Lower leg skin (tissue), 4 donors: ENCODE measurements around the gene IPP. TPM values are rescaled to one million over a fixed set of nuclear protein-coding genes. Genes with fewer than 3 reads are reported as not detected.

Source experiments
- DNase-seq, 2 donors: peaks; one replicate each; pipeline ENCODE4 v3.0.0-alpha.2; 2019; ENCODE audit warnings: low spot score in 2 of 2
- H3K4me3 ChIP-seq: fragments of 200-600 bp; sonication (generic); 2 replicates; pipeline ENCODE4 v1.5.1; 2017; ENCODE audit warnings: mild to moderate bottlenecking, low read depth; ENCODE audit not compliant: poor library complexity, severe bottlenecking
- POLR2A ChIP-seq, 2 donors: fragments of 450-650 bp; IDR thresholded peaks; one replicate each; pipeline ENCODE4 v1.6.1; 2016 to 2017; ENCODE audit warnings: antibody characterized with exemption in 2 of 2, mild to moderate bottlenecking in 1 of 2, moderate library complexity in 1 of 2
- WGBS, 2 donors: methylation state at CpG; one replicate each; pipeline ENCODE4 v1.1.5; 2018; 5-methylcytosine and 5-hydroxymethylcytosine counted together
- intact Hi-C: fragments of 100-400 bp; cut with DNase I; formaldehyde crosslinking; loops from one replicate; pipeline ENCODE4 v1.15.0; 2023; ENCODE audit warnings: low total_unique reads
- total RNA-seq, 4 donors: library from RNA; depleted of rRNA; stranded (reverse); fragments of >200 nt; gene quantifications; one replicate each; pipeline ENCODE4 v1.1.0, GENCODE V29; 2016
- TF ChIP-seq, protein P1 (sequence below), 3 donors: fragments of 450-650 bp; IDR thresholded peaks; one replicate each; pipeline ENCODE4 v1.5.1; 2016; ENCODE audit warnings: antibody characterized with exemption in 3 of 3, mild to moderate bottlenecking in 3 of 3, moderate library complexity in 2 of 3

IPP gene
- total RNA-seq, 4 donors from 2014 or later = 6.1 to 11.7 (median 9.9) TPM

DNA sequence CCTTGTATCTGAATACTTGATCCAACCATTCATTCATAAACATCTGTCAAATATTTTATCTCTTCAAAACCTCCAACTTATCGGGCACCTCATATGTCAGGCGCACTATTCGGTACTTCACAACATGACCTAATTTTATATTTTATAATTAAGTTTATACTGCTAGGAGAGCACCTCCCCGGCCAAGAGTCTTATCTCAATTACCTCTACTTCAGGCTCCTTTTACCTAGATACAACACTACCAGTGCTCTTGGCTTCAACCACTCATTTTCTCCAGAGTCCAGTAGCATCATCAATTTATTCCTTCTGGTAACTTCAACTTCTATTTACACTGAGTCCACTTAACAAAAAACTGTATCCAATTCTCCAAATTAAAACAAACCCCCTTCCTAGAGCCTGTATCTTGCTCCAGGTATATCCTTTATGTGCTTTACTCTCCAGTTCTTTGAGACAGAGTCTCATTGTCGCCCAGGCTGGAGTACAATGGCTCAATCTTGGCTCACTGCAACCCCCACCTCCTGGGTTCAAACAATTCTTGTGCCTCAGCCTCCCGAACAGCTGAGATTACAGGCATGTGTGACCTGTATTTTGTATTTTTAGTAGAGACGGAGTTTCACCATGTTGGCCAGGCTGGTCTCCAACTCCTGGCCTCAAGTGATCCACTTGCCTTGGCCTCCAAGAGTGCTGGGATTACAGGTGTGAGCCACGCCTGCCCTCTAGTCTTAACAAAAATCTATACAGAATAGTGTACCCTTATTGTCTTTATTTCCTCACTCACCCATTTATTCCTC is 82.9 kb downstream of the IPP start:
- no peak for DNase-seq
- no peak overlapping the region for H3K4me3 ChIP-seq
- intact Hi-C loops = no loop called here
- 79 to 89% methylated on average over 8 of the region's 8 CpGs for WGBS, 2 donors
- TF ChIP-seq, protein P1, sequence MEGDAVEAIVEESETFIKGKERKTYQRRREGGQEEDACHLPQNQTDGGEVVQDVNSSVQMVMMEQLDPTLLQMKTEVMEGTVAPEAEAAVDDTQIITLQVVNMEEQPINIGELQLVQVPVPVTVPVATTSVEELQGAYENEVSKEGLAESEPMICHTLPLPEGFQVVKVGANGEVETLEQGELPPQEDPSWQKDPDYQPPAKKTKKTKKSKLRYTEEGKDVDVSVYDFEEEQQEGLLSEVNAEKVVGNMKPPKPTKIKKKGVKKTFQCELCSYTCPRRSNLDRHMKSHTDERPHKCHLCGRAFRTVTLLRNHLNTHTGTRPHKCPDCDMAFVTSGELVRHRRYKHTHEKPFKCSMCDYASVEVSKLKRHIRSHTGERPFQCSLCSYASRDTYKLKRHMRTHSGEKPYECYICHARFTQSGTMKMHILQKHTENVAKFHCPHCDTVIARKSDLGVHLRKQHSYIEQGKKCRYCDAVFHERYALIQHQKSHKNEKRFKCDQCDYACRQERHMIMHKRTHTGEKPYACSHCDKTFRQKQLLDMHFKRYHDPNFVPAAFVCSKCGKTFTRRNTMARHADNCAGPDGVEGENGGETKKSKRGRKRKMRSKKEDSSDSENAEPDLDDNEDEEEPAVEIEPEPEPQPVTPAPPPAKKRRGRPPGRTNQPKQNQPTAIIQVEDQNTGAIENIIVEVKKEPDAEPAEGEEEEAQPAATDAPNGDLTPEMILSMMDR (IDR thresholded peaks at IDR 0.05) = no peak
- no peak for TF ChIP-seq POLR2A (IDR thresholded peaks at IDR 0.05)

DNA sequence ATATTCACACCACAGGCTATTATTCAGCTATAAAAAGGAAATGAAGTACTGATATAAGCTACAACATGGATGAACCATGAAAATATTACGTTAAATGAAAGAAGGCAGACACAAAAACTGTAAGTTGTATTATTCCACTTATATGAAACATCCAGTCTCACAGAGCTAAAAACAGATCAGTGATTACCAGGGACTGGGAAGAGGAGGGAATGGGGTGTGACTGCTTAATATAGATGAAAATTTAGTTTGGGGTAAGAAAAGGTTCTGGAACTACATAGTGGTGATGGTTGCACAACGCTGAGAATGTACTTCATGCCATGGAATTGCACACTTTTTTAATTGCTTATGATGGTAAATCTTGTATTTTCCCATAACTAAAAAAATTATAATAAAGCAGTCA is 83.6 kb downstream of the IPP start:
- no peak for DNase-seq
- no peak overlapping the region for H3K4me3 ChIP-seq
- intact Hi-C loops = no loop called here
- 84 to 88% methylated on average over 2 of the region's 2 CpGs for WGBS, 2 donors
- TF ChIP-seq, protein P1 (IDR thresholded peaks at IDR 0.05) = no peak
- no peak for TF ChIP-seq POLR2A (IDR thresholded peaks at IDR 0.05)

DNA sequence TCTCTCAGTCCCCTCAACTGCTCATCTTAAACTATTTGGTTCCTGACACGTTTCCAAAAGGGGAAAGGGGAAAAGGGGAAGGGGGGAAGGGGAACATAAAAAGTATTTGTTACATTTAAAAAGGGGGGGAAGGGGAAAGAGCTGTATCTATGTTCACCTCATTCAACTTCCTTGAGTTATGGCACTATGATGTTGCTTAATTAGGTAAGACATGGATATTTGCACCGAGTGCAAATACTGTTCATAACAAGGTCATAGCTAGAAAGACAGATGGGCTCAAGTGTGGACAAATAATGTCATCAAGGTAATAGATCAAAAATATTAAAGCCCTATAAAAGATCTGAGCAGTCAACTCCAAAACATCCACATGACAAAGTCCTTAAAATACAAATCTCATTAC is 90.1 kb downstream of the IPP start:
- no peak for TF ChIP-seq POLR2A (IDR thresholded peaks at IDR 0.05)
- TF ChIP-seq, protein P1 (IDR thresholded peaks at IDR 0.05) = no peak
- no peak overlapping the region for H3K4me3 ChIP-seq
- no peak for DNase-seq
- WGBS, 2 donors = 65 to 72% methylated on average over 2 of the region's 2 CpGs
- intact Hi-C loops = no loop called here

DNA sequence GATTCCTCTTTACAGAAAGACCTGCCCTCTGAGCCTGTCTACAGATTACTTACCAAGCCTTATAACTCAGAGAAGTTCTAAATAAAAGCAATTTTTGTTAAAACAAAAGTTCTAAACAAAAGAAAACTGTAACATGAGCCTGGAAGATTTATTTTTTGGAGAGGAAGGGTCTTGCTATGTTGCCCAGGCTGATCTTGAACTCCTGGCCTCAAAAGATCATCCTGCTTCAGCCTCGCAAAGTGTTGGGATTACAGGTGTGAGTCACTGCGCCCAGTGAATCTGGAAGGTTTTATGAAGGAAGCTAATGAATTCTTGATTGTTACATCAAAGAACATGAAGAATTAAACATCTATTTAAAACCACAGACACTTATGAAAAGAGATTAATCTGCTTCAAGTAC is 91.2 kb downstream of the IPP start:
- no peak for DNase-seq
- WGBS, 2 donors = 97% methylated on average over 2 of the region's 2 CpGs
- no peak for TF ChIP-seq POLR2A (IDR thresholded peaks at IDR 0.05)
- TF ChIP-seq, protein P1 (IDR thresholded peaks at IDR 0.05) = no peak
- intact Hi-C loops = no loop called here
- H3K4me3 ChIP-seq = no peak overlapping the region

DNA sequence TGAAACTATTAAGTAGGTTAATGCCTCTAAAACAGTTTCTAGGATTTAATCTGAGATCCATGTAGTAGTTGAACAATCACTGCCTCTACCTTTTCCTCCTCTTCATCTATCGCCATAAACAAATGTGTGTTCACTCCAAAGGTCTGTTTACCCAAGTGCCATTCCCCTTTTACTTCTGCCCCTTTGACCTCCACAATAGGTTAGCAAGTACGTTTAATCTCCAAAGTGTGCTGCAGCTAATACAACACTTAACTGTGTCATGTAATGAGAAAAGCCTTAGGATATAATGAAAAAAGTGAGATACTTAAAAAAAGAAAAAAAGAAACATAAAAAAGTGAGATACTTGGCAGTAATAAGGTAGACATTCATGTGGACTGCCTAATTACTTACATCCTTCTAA is 92.3 kb downstream of the IPP start:
- TF ChIP-seq, protein P1 (IDR thresholded peaks at IDR 0.05) = no peak
- no peak for TF ChIP-seq POLR2A (IDR thresholded peaks at IDR 0.05)
- no peak for DNase-seq
- intact Hi-C loops = no loop called here
- 84 to 89% methylated on average over 2 of the region's 2 CpGs for WGBS, 2 donors
- H3K4me3 ChIP-seq = no peak overlapping the region
